GM18499 (cell line): ENCODE measurements around the gene TENM3.

ENCODE experiments used
- ATAC-seq: cut with Tn5 transposase; IDR thresholded peaks from one replicate; pipeline ENCODE4 v1.9.1; 2021; ENCODE audit warnings: moderate number of reproducible peaks; ENCODE audit not compliant: insufficient read depth, unreplicated experiment

TENM3 gene

DNA sequence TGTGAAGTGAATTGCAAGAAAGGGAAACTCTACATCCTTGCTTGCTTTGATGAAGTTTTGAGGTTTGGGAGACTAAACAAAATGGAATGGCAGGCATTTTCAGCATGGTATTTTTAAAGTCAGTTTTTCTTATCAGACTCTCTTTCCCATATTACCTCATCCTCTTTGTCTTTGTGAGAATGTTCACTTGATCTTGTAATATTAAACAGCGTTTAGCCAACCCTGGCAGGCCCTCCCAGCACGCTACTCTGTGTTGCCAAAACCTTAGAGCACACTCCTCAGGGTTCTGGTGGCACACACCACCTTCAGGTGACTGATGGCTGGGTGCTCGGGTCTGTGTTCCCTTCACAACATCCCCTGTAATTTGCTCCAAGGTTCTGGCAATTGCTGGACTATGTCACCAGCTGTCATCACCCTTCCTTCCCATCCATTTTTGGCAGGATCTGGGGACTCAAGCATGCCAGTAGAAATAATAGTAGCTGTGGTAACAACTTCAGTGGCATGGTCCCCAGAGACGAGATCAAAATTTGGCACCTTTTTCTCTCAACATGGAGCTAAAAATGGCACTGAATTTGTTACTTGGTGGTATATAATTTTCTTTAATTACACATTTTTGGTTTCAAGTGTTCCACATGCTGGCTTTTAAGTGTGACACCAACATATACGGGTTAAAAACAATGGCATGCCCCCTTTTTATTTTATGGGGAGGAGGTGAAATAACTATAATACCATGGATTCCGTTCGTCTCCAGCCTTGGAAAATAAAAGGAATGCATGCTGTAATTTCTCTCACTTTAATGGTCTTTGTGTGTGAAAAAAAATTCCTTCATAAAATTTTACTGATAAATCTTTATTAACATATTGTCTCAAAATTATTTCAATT, 400.8 kb downstream of the TENM3 start:
- ATAC-seq = no peak

DNA sequence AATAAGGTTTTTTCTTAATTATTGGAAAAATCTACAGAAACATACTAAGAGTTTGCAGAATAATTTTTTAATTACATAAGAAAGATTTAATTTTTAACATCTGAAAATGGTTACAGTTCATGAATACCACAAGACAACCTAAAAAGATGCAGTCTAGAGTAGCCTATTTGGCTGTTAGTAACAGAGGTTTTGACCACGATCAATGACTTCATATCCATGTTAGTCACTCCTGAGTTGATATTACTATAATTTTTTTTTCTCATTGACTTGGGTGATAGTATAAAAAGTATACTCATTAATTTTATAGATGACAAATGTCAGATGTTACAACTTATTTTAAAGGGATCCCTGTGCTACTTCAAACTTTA, 401.5 kb downstream of the TENM3 start:
- ATAC-seq = no peak

DNA sequence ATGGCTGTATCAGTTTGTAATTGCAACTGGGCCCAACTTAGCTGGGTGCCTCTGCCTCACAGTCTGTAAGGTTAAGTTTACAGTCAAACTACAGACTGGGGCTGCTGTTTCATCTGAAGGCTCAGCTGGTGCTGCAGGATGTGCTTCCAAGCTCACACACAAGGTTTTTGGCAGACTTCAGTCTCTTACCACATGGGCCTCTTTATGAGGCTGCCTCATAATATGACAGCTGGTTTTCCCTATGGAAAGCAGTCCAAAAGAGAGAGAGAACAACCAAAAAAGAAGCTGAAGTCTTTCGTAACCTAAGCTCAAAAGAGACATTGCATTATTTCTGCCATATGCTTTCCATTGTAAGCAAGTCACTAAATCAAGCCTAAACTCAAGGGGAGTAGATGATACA, 402.3 kb downstream of the TENM3 start:
- ATAC-seq = no peak

DNA sequence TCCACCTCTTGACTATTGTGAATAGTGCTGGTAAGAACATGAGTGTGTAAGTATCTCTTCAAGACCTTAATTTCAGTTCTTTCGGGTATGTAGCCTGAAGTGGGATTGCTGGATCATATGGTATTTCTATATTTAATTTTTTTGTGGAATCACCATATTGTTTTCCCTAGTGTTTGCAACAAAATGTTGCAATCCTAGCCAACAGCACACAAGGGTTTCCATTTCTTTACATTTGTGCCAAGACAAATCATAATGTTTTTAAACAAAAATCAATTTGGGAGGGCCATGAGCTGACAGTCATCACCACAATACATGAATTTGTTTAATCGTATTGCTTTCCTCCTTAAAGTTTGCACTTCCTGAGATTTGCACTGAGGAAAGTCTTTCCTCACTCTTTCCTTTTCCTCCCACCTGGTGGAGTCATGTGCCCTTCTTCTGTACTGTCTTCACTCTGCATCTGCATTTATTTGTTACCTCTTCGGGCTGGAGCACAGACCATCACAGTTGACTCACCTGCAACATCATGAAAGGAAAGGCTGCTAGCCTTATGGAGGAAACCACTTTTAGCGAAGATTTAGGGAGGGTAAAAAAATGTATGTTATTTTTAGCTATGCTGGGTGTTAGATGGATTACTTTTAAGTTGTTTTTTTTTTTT, 404.6 kb downstream of the TENM3 start:
- no peak for ATAC-seq

DNA sequence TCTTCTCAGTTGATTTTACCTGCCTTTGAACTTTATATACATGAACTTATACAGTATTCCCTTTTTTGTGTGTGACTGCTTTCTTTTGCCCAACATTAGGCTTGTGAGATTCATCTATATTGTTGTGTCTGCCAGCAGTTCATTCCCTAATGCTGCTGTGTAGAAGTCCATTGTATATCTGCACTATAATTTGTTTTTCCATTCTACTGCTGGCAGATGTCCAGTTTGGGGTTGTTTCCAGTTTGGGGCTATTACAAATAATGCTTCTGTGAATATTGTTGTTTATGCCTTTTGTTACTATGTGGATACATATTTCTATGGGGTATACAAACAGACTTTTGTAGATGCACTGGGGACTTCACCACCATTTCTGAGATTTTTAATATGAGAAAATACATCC, 405.6 kb downstream of the TENM3 start:
- ATAC-seq = no peak

DNA sequence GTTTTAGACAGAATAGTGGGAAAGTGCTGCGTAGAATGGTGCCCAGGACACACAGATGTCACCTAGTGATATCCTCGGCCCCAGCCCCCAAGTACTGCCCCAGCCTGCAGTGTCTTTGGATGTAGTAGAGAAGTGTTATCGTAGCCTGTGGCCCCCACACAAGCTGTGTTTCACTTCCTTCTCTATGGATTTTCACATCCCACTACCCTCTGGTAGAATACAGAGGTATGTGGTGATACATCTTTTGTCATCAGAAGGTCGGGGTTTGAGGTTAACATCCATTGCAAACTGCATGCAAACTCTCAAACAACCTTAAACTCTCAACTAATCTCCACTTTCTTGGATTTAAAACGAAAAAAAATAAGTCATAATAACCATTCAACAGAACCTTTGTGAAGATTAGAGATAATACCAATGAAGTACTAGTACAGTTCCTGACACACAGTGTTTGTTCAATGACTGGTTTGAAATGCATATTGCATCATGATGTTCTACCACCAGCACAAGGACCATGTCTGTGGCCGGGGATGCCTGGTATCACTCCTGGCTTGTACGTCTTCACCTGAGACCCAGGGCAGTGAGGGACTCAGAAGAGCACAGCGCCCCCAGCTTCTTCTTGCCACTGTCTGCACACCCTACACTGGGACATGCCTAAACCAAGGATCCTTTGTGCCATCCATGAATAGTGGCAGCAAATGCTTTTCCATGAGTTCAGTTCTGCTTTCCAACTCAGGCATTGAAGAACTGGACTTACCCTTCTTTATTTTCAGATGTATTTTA, 406.7 kb downstream of the TENM3 start:
- ATAC-seq = no peak

DNA sequence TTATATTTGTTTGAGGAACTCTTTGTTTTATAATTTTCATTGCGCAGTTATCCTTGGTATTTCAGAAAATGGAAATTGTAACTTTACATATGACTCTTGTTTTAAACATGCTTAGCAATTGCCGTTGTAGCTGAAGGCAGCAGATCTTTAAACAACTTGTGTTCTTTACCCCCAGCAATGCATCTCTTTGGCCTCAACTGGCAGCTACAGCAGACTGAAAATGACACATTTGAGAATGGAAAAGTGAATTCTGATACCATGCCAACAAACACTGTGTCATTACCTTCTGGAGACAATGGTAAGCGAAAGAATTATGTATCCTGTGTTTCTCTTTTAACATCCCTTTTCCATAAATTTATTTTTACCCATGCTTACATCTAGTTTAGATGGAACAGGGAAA, 410.4 kb downstream of the TENM3 start:
- ATAC-seq = no peak

DNA sequence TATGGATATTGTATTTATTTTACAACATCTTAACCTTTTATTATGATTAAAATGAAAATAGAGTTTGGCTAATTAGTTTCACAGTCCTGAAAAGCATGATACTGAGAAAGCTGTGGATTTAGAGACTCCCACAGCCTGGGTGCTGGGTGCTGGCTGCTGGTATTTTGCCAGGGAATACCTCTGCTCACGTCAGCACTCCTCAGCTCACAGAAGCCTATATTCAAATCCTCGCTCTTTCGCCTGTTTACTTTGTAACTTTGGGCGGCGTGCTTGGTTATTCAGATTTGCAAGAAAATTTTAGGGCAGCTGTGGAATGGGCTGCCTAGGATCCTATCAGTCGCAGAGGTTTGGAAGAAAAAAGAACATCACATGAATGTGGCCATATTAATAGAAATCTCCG, 412.1 kb downstream of the TENM3 start:
- no peak for ATAC-seq

DNA sequence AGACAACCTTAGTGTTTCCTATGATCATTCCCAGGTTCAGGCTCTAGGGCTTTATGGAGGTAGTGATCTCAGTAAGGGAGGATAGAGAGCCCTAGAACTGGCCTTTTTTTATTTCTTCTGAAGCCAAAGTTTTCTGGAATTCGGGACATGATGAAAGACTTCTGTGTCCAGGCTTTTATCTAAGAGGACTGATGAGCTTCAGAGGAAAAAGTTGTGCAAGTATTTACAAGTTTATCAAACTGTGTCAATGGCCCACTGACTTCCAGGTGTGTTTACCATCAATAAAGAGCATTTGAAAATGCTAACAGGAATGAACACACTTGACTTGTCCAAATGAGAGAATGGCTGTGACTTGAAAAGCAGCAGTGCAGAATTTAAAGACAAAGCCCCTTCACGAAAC, 419.3 kb downstream of the TENM3 start:
- ATAC-seq = no peak

DNA sequence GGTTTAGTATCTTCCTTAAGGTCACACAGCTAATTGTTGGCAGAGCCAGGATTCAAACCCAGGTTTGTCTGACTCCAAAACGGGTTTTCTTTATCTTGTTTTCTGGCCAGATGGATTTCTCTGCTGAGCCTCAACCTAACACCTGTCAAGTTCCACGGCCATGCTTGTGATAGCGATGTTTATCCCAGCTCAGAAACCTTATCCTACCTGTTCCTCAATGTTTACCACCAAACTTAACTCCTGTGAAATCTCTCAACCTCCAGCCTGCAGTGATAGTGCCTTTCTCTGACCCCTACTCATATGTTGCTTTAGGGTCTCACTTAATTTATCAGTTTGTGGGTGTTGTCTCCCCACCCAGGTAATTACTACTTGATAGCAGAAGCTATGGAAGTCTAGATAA, 428.0 kb downstream of the TENM3 start:
- no peak for ATAC-seq

DNA sequence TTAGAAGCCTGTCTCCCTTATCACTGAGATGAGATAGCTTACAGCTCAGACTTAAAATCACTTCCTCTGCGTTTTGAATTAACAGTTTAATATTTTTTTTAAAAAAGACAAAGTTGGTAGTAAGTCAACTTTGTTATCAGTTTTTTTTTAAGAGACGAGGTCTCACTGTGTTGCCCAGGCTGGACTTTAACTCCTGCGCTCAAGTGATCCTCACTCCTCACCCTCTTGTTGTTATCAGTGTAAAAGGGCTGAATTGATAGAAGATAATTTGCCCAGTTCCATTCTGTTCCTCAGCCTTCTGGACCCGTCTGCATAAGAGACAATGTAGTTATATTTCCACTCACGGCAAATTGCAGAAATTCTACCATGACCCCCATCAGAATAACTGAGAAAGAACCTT, 428.5 kb downstream of the TENM3 start:
- ATAC-seq = no peak

DNA sequence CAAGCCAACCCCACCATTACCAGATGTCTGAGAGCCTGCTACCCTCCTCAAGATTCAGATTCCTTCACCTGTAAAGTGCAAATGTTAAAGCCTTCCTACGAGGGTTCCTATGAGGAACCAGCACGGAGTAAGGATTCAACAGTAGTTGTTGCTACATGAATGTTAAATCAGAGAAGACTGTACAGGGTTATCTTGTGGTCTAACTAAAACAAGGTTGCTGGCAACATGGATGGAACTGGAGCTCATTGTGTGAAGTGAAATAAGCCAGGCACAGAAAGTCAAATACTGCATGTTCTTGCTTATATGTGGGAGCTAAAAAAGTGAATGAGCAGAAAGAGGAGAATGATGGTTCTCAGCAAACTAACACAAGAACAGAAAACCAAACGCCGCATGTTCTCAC, 435.4 kb downstream of the TENM3 start:
- no peak for ATAC-seq

DNA sequence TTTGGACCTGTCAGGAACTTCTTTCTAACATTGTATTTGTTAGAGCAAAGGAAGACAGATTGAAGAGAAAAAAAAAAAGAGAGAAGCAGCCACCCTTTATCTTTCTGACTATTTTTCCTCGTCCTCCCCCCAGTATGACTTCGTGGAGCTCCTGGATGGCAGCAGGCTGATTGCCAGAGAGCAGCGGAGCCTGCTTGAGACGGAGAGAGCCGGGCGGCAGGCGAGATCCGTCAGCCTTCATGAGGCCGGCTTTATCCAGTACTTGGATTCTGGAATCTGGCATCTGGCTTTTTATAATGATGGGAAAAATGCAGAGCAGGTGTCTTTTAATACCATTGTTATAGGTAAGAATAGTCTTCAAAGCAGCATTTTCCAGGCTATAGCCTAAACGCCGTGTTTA, 436.3 kb downstream of the TENM3 start:
- ATAC-seq = no peak

DNA sequence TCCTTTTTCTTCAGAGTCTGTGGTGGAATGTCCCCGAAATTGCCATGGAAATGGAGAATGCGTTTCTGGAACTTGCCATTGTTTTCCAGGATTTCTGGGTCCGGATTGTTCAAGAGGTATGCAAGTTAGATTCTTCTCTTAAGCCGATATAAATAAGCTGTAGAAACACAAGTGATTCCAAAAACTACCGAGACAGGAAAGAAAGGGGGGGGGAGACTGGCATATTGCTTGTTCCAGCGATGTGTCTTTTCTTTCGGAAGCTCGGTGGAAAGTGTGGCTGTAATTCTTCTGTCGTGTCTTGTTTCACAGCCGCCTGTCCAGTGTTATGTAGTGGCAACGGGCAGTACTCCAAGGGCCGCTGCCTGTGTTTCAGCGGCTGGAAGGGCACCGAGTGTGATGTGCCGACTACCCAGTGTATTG, 437.0 kb downstream of the TENM3 start:
- no peak for ATAC-seq

DNA sequence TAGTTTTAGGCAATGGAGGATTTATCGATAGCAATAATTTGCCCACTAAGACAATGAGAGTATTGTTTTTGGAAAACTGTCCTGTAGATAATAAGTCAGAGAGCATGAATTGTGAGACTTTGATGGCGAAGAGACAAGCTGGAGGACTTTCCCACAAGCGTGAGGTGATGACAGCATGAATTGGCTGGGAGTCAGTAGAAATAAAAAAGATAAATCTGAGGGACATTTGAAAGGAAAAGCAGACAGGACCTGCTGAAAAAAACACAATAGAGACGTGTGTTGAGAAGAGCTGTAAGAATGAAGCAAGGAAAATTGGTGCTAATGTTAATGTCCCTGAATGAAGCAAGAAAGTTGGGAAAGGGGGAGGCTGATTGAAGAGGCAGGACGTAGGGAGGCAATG, 440.5 kb downstream of the TENM3 start:
- ATAC-seq = no peak

DNA sequence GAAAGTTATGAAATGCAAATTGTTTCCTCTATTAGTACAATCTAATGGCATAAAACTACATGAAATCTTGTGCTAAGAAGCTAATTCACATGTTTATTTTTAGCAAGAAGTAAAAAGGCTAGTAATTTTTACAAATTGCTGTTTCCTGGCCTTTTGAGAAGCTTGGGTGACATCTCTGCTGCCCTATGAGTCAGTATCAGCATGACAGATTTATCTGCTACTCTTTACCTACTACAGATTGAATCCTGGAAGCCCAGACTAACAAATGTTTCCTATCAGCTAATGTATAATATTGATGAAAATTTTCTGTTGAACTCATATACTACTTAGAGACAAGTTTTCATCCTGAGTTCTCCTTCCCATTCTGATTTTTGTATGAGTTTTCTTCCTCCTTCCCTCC, 441.6 kb downstream of the TENM3 start:
- no peak for ATAC-seq

DNA sequence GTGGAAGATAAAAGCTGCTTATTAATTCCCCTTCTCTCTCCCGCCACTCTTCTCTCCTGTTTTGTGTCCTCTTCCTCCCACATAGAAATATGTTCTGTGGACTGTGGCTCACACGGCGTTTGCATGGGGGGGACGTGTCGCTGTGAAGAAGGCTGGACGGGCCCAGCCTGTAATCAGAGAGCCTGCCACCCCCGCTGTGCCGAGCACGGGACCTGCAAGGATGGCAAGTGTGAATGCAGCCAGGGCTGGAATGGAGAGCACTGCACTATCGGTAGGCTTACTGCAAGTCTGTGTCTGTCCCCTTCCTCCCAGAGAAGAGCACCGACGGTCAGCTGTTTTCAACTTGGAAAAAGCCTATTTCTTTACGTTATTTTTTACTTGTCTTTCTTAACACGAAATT, 444.9 kb downstream of the TENM3 start:
- no peak for ATAC-seq

DNA sequence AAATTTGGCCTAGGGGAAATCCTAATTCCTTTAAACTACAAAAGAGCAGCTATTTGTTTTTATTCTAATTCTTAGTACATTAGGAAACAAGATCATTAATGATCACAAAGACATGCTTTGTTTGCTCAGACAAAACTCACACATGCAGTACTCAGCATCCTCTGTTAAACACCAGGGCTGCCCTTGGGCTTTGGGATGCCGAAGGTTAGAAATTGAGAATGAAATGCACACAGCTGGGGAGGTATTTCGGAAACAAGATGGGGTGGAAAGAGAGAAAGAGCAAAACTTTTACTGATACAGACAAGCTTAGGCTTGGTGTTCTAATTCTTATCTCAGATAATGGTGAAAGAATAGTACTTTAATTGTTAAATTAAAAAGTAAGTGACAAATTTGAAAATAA, 451.3 kb downstream of the TENM3 start:
- no peak for ATAC-seq

DNA sequence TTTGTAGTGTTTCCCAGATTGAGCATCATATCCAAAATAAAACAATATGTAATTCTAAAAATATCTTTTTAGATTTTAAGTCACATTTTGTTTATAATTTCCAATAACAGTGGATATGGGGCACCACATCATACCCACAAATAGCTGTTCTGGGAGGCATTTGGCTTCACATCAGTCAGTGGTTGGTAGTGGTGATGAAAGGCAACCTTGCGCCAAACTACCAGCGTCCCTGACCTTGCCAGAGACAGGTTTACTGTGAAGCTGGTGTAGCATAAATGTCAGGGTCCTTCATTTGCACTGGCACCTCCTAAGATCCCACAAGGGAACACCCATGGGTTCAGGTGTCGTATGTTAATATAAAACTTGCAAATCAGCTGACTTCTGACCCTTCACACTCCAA, 451.8 kb downstream of the TENM3 start:
- no peak for ATAC-seq

DNA sequence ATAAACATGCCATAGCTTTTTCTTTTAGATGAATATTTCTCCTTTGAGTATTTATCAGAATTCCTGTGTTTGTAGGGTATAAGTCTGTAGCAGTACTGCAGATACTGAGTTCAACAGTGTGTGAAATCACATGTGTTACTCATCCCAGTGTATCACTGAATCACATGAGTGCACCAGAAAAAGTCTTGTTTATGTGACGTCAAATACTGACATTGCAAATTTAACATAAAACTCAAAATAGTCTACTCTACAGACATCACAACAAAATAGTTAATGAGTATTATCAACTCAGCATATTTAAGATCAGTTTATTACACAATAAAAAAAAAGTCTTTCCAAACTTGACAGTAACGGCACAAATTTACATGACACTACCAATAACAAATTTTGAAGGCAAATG, 452.6 kb downstream of the TENM3 start:
- ATAC-seq = no peak

DNA sequence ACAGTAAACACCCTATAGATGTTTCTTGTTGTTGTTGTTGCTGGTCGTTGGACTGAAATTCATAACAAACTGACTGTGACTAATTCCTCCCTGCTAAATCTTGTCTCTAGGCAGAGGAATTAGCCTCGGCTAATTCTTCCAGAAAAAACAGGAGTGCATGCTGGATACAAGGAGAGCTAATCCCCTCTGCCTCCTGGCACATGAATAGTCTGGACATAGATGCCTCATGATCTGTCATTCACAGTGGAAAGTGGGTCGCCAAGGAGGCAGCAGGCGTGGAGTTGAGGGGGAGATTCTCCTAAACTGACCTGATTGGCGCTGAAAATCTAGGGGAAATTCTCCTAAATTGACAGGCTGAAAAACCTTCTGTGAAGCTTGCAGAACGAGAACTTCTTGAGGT, 453.9 kb downstream of the TENM3 start:
- no peak for ATAC-seq
